Measurements from ENCODE around the gene SYT9. TPM values are rescaled to one million over a fixed set of nuclear protein-coding genes. Genes with fewer than 3 reads are reported as not detected.

The SYT9 gene
- polyA plus RNA-seq, 4 donors, result 0.09 to 0.72 TPM; not detected in 2

GRCh38 chr11:7486098-7486780 is 234.5 kb downstream of the SYT9 start:
- peaks cover 0 to under 1% (median 0%) of the 10 kb centered on the region in 3 donors for H3K4me1 ChIP-seq (ENCODE audit: control insufficient read depth in 3 of 3, insufficient read depth in 2 of 3, low read depth in 1 of 3, low read length in 2 of 3)
- no peaks in the 10 kb centered on the region for H3K27me3 ChIP-seq (ENCODE audit: control insufficient read depth in 3 of 3, insufficient read depth in 3 of 3, low read length in 3 of 3)
- WGBS, 3 donors, result 39 to 50% (median 46%) methylated on average over 2 of the region's 2 CpGs
- DNase-seq (peak in 1 of 2 donors; percentile 7), FAIRE-seq (no peak)
- no peak overlapping the region for H3K27ac ChIP-seq (ENCODE audit: low read depth in 1 of 3, low read length in 2 of 3)
- no peaks in the 10 kb centered on the region for H3K9me3 ChIP-seq (ENCODE audit: control insufficient read depth in 2 of 2, insufficient read depth in 1 of 2, low read depth in 1 of 2, low read length in 1 of 2)
- peak overlapping the region in 1 of 3 donors; percentile 46 for H3K4me3 ChIP-seq (ENCODE audit: low read depth in 1 of 3, low read length in 3 of 3)
- no peaks in the 10 kb centered on the region for H3K36me3 ChIP-seq (ENCODE audit: control insufficient read depth in 3 of 3, insufficient read depth in 2 of 3, low read depth in 1 of 3, low read length in 3 of 3)

GRCh38 chr11:7486781-7487140 is 235.1 kb downstream of the SYT9 start:
- 60 to 88% (median 83%) methylated on average over 6 of the region's 6 CpGs for WGBS, 3 donors
- DNase-seq (no peak), FAIRE-seq (no peak)
- no peaks in the 10 kb centered on the region for H3K9me3 ChIP-seq (ENCODE audit: control insufficient read depth in 2 of 2, insufficient read depth in 1 of 2, low read depth in 1 of 2, low read length in 1 of 2)
- no peaks in the 10 kb centered on the region for H3K36me3 ChIP-seq (ENCODE audit: control insufficient read depth in 3 of 3, insufficient read depth in 2 of 3, low read depth in 1 of 3, low read length in 3 of 3)
- H3K4me3 ChIP-seq (ENCODE audit: low read depth in 1 of 3, low read length in 3 of 3), result peak overlapping the region in 1 of 3 donors; percentile 17
- no peak overlapping the region for H3K27ac ChIP-seq (ENCODE audit: low read depth in 1 of 3, low read length in 2 of 3)
- H3K27me3 ChIP-seq (ENCODE audit: control insufficient read depth in 3 of 3, insufficient read depth in 3 of 3, low read length in 3 of 3), result no peaks in the 10 kb centered on the region
- H3K4me1 ChIP-seq (ENCODE audit: control insufficient read depth in 3 of 3, insufficient read depth in 2 of 3, low read depth in 1 of 3, low read length in 2 of 3), result peaks cover 0 to 5% (median 0%) of the 10 kb centered on the region in 3 donors

GRCh38 chr11:7487360-7487759 is 235.7 kb downstream of the SYT9 start:
- peak overlapping the region in 1 of 3 donors; percentile 17 for H3K4me3 ChIP-seq (ENCODE audit: low read depth in 1 of 3, low read length in 3 of 3)
- peaks cover 0 to 8% (median 0%) of the 10 kb centered on the region in 3 donors for H3K4me1 ChIP-seq (ENCODE audit: control insufficient read depth in 3 of 3, insufficient read depth in 2 of 3, low read depth in 1 of 3, low read length in 2 of 3)
- FAIRE-seq (no peak), DNase-seq (no peak)
- H3K27ac ChIP-seq (ENCODE audit: low read depth in 1 of 3, low read length in 2 of 3), result no peak overlapping the region
- H3K27me3 ChIP-seq (ENCODE audit: control insufficient read depth in 3 of 3, insufficient read depth in 3 of 3, low read length in 3 of 3), result no peaks in the 10 kb centered on the region
- no peaks in the 10 kb centered on the region for H3K9me3 ChIP-seq (ENCODE audit: control insufficient read depth in 2 of 2, insufficient read depth in 1 of 2, low read depth in 1 of 2, low read length in 1 of 2)
- no peaks in the 10 kb centered on the region for H3K36me3 ChIP-seq (ENCODE audit: control insufficient read depth in 3 of 3, insufficient read depth in 2 of 3, low read depth in 1 of 3, low read length in 3 of 3)
- 53 to 64% (median 59%) methylated on average over 2 of the region's 2 CpGs for WGBS, 3 donors

GRCh38 chr11:7488681-7489080 is 237.0 kb downstream of the SYT9 start:
- H3K27ac ChIP-seq (ENCODE audit: low read depth in 1 of 3, low read length in 2 of 3), result no peak overlapping the region
- no peaks in the 10 kb centered on the region for H3K36me3 ChIP-seq (ENCODE audit: control insufficient read depth in 3 of 3, insufficient read depth in 2 of 3, low read depth in 1 of 3, low read length in 3 of 3)
- H3K4me3 ChIP-seq (ENCODE audit: low read depth in 1 of 3, low read length in 3 of 3), result no peak overlapping the region
- H3K27me3 ChIP-seq (ENCODE audit: control insufficient read depth in 3 of 3, insufficient read depth in 3 of 3, low read length in 3 of 3), result no peaks in the 10 kb centered on the region
- H3K9me3 ChIP-seq (ENCODE audit: control insufficient read depth in 2 of 2, insufficient read depth in 1 of 2, low read depth in 1 of 2, low read length in 1 of 2), result no peaks in the 10 kb centered on the region
- 47 to 86% (median 76%) methylated on average over 1 of the region's 1 CpG for WGBS, 3 donors
- DNase-seq, result no peak
- H3K4me1 ChIP-seq (ENCODE audit: control insufficient read depth in 3 of 3, insufficient read depth in 2 of 3, low read depth in 1 of 3, low read length in 2 of 3), result peaks cover 0 to 8% (median 0%) of the 10 kb centered on the region in 3 donors
- no peak for FAIRE-seq

GRCh38 chr11:7489376-7489775 is 237.7 kb downstream of the SYT9 start:
- FAIRE-seq (no peak), DNase-seq (no peak)
- Histone ChIP-seq H3K4me1 (ENCODE audit: control insufficient read depth in 3 of 3, insufficient read depth in 2 of 3, low read depth in 1 of 3, low read length in 2 of 3) (peaks cover 0 to 9% (median 0%) of the 10 kb centered on the region in 3 donors), H3K9me3 (ENCODE audit: control insufficient read depth in 2 of 2, insufficient read depth in 1 of 2, low read depth in 1 of 2, low read length in 1 of 2) (no peaks in the 10 kb centered on the region), H3K4me3 (ENCODE audit: low read depth in 1 of 3, low read length in 3 of 3) (no peak overlapping the region), H3K27ac (ENCODE audit: low read depth in 1 of 3, low read length in 2 of 3) (no peak overlapping the region), H3K36me3 (ENCODE audit: control insufficient read depth in 3 of 3, insufficient read depth in 2 of 3, low read depth in 1 of 3, low read length in 3 of 3) (no peaks in the 10 kb centered on the region), H3K27me3 (ENCODE audit: control insufficient read depth in 3 of 3, insufficient read depth in 3 of 3, low read length in 3 of 3) (no peaks in the 10 kb centered on the region)
- 82 to 96% (median 88%) methylated on average over 2 of the region's 2 CpGs for WGBS, 3 donors

GRCh38 chr11:7490054-7490453 is 238.3 kb downstream of the SYT9 start:
- H3K36me3 ChIP-seq (ENCODE audit: control insufficient read depth in 3 of 3, insufficient read depth in 2 of 3, low read depth in 1 of 3, low read length in 3 of 3), result no peaks in the 10 kb centered on the region
- H3K27ac ChIP-seq (ENCODE audit: low read depth in 1 of 3, low read length in 2 of 3), result peak overlapping the region in 1 of 3 donors; percentile 2
- 83 to 98% (median 85%) methylated on average over 4 of the region's 4 CpGs for WGBS, 3 donors
- no peaks in the 10 kb centered on the region for H3K9me3 ChIP-seq (ENCODE audit: control insufficient read depth in 2 of 2, insufficient read depth in 1 of 2, low read depth in 1 of 2, low read length in 1 of 2)
- FAIRE-seq (no peak), DNase-seq (no peak)
- no peaks in the 10 kb centered on the region for H3K27me3 ChIP-seq (ENCODE audit: control insufficient read depth in 3 of 3, insufficient read depth in 3 of 3, low read length in 3 of 3)
- H3K4me1 ChIP-seq (ENCODE audit: control insufficient read depth in 3 of 3, insufficient read depth in 2 of 3, low read depth in 1 of 3, low read length in 2 of 3), result peaks cover 0 to 16% (median under 1%) of the 10 kb centered on the region in 3 donors
- no peak overlapping the region for H3K4me3 ChIP-seq (ENCODE audit: low read depth in 1 of 3, low read length in 3 of 3)

GRCh38 chr11:7490535-7490934 is 238.8 kb downstream of the SYT9 start:
- Histone ChIP-seq H3K4me3 (ENCODE audit: low read depth in 1 of 3, low read length in 3 of 3) (no peak overlapping the region), H3K27ac (ENCODE audit: low read depth in 1 of 3, low read length in 2 of 3) (peak overlapping the region in 1 of 3 donors; percentile 2), H3K36me3 (ENCODE audit: control insufficient read depth in 3 of 3, insufficient read depth in 2 of 3, low read depth in 1 of 3, low read length in 3 of 3) (no peaks in the 10 kb centered on the region), H3K27me3 (ENCODE audit: control insufficient read depth in 3 of 3, insufficient read depth in 3 of 3, low read length in 3 of 3) (no peaks in the 10 kb centered on the region), H3K9me3 (ENCODE audit: control insufficient read depth in 2 of 2, insufficient read depth in 1 of 2, low read depth in 1 of 2, low read length in 1 of 2) (no peaks in the 10 kb centered on the region), H3K4me1 (ENCODE audit: control insufficient read depth in 3 of 3, insufficient read depth in 2 of 3, low read depth in 1 of 3, low read length in 2 of 3) (peaks cover 0 to 18% (median 2%) of the 10 kb centered on the region in 3 donors)
- WGBS, 3 donors, result 76 to 88% (median 79%) methylated on average over 1 of the region's 1 CpG
- no peak for FAIRE-seq
- no peak for DNase-seq

- FAIRE-seq (no peak), DNase-seq (no peak)
- Histone ChIP-seq H3K36me3 (ENCODE audit: control insufficient read depth in 3 of 3, insufficient read depth in 2 of 3, low read depth in 1 of 3, low read length in 3 of 3) (no peaks in the 10 kb centered on the region), H3K27me3 (ENCODE audit: control insufficient read depth in 3 of 3, insufficient read depth in 3 of 3, low read length in 3 of 3) (no peaks in the 10 kb centered on the region), H3K9me3 (ENCODE audit: control insufficient read depth in 2 of 2, insufficient read depth in 1 of 2, low read depth in 1 of 2, low read length in 1 of 2) (no peaks in the 10 kb centered on the region), H3K4me3 (ENCODE audit: low read depth in 1 of 3, low read length in 3 of 3) (no peak overlapping the region), H3K27ac (ENCODE audit: low read depth in 1 of 3, low read length in 2 of 3) (no peak overlapping the region), H3K4me1 (ENCODE audit: control insufficient read depth in 3 of 3, insufficient read depth in 2 of 3, low read depth in 1 of 3, low read length in 2 of 3) (peaks cover 0 to 27% (median 2%) of the 10 kb centered on the region in 3 donors)
- 74 to 100% (median 97%) methylated on average over 1 of the region's 1 CpG for WGBS, 3 donors
Observed at GRCh38 chr11:7492253-7492652, 240.5 kb downstream of the SYT9 start.

- peak overlapping the region in 1 of 3 donors; percentile 32 for H3K27ac ChIP-seq (ENCODE audit: low read depth in 1 of 3, low read length in 2 of 3)
- FAIRE-seq (no peak), DNase-seq (no peak)
- WGBS, 3 donors, result 80 to 90% (median 81%) methylated on average over 2 of the region's 2 CpGs
- H3K9me3 ChIP-seq (ENCODE audit: control insufficient read depth in 2 of 2, insufficient read depth in 1 of 2, low read depth in 1 of 2, low read length in 1 of 2), result no peaks in the 10 kb centered on the region
- H3K36me3 ChIP-seq (ENCODE audit: control insufficient read depth in 3 of 3, insufficient read depth in 2 of 3, low read depth in 1 of 3, low read length in 3 of 3), result no peaks in the 10 kb centered on the region
- H3K27me3 ChIP-seq (ENCODE audit: control insufficient read depth in 3 of 3, insufficient read depth in 3 of 3, low read length in 3 of 3), result no peaks in the 10 kb centered on the region
- H3K4me3 ChIP-seq (ENCODE audit: low read depth in 1 of 3, low read length in 3 of 3), result no peak overlapping the region
- H3K4me1 ChIP-seq (ENCODE audit: control insufficient read depth in 3 of 3, insufficient read depth in 2 of 3, low read depth in 1 of 3, low read length in 2 of 3), result peaks cover 0 to 27% (median 2%) of the 10 kb centered on the region in 3 donors
Observed at GRCh38 chr11:7493670-7494069, 242.0 kb downstream of the SYT9 start.

Measured in small intestine (tissue), 7 donors.